NB4 (cell line): ENCODE measurements around the gene NTM.

Experiments used
- DNase-seq: peaks from one replicate; pipeline ENCODE4 v3.0.0; 2010; ENCODE audit warnings: low read depth
- H3K4me3 ChIP-seq: one replicate; pipeline ENCODE4 v1.5.1; 2011; ENCODE audit warnings: mild to moderate bottlenecking, low read depth, low read length, moderate library complexity
- MAX ChIP-seq: IDR thresholded peaks from 2 replicates; pipeline ENCODE4 v1.6.1; 2011; ENCODE audit warnings: low read depth, low read length
- MYC ChIP-seq: IDR thresholded peaks from 2 replicates; pipeline ENCODE4 v1.6.1; 2011; ENCODE audit warnings: low read depth, low read length
- POLR2A ChIP-seq: IDR thresholded peaks from 2 replicates; pipeline ENCODE4 v1.6.1; 2011; ENCODE audit warnings: mild to moderate bottlenecking; ENCODE audit not compliant: insufficient read length; ENCODE audit errors: extremely low read depth
- TF ChIP-seq, protein P1 (sequence below): IDR thresholded peaks from one replicate; pipeline ENCODE4 v1.5.1; 2012; ENCODE audit warnings: low read depth, low read length

NTM gene

GRCh38 chr11:131695889-131696429 is 325.5 kb downstream of the NTM start:
- no peak for DNase-seq
- H3K4me3 ChIP-seq, result no peak overlapping the region
- TF ChIP-seq MYC, result no peak
- TF ChIP-seq MAX, result no peak
- no peak for TF ChIP-seq POLR2A
- TF ChIP-seq, protein P1, sequence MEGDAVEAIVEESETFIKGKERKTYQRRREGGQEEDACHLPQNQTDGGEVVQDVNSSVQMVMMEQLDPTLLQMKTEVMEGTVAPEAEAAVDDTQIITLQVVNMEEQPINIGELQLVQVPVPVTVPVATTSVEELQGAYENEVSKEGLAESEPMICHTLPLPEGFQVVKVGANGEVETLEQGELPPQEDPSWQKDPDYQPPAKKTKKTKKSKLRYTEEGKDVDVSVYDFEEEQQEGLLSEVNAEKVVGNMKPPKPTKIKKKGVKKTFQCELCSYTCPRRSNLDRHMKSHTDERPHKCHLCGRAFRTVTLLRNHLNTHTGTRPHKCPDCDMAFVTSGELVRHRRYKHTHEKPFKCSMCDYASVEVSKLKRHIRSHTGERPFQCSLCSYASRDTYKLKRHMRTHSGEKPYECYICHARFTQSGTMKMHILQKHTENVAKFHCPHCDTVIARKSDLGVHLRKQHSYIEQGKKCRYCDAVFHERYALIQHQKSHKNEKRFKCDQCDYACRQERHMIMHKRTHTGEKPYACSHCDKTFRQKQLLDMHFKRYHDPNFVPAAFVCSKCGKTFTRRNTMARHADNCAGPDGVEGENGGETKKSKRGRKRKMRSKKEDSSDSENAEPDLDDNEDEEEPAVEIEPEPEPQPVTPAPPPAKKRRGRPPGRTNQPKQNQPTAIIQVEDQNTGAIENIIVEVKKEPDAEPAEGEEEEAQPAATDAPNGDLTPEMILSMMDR, result no peak

GRCh38 chr11:131696690-131697089 is 326.3 kb downstream of the NTM start:
- DNase-seq, result no peak
- TF ChIP-seq POLR2A (no peak), MAX (no peak)
- TF ChIP-seq, protein P1, result no peak

DNA sequence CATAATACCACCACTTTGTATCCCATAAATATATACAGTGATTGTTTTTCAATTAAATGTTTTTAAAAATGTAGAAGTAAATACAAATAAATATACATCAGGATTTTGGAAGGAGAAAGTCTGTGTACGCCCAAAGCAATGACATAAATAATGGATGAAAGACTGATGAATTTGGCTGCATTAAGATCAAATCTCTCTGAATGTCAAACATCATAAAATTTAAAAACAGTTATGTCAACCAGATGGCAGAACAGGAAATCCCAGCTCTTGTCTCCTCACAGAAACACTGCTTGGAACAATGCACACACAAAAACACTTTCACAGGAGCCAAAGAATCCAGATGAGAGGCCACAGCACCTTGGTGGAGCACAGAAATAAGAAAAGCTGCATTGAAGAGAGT is 332.9 kb downstream of the NTM start:
- TF ChIP-seq POLR2A (no peak), MYC (no peak), MAX (no peak)
- TF ChIP-seq, protein P1, result no peak
- no peak for DNase-seq
- no peak overlapping the region for H3K4me3 ChIP-seq

More at GRCh38 chr11:131696690-131697089, 326.3 kb downstream of the NTM start:
- H3K4me3 ChIP-seq, result no peak overlapping the region

DNA sequence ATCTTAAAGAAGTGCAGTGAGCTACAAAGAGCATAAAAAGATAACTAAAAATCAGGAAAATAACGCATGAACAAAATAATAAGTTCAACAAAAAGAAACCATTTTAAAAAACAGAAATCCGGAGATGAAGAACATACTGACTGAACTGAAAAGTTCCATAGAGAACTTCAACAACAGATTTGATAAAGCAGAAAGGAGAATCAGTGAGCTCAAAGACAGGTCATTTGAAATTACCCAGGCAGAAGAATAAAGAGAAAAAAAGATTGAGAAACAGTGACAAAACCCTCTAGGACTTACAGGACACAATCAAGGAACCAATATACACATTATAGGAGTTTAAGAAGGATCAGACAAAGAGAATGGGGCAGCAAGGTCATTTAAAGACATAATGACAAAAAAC is 334.3 kb downstream of the NTM start:
- no peak overlapping the region for H3K4me3 ChIP-seq
- TF ChIP-seq MYC, result no peak
- TF ChIP-seq MAX, result no peak
- TF ChIP-seq, protein P1, result no peak
- TF ChIP-seq POLR2A, result no peak
- DNase-seq, result no peak

- TF ChIP-seq, protein P1, result no peak
- TF ChIP-seq MAX (no peak), MYC (no peak), POLR2A (no peak)
- DNase-seq, result no peak
- no peak overlapping the region for H3K4me3 ChIP-seq
Measured at GRCh38 chr11:131710511-131710910, 340.1 kb downstream of the NTM start.

DNA sequence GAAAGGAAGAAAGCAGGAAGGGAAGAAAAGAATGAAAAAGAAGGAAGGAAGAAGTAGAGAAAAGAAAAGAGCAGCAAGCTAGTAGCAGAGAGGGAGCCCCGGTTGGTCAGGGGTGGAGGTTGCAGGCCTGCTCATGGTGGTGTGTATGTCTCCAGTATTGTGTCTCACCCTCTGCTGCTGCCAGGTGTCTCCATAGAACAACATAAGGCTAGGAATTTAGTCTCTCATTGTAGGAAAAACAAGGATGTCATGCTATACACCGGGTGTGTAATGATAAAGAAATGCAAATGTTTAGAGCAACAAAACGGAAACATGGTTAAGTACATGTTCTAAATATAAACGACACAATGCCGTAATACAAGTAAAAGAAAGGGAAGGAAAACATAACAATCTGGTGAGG is 342.5 kb downstream of the NTM start:
- TF ChIP-seq POLR2A (no peak), MYC (no peak), MAX (no peak)
- TF ChIP-seq, protein P1, result no peak
- no peak overlapping the region for H3K4me3 ChIP-seq
- no peak for DNase-seq
